Nucleus accumbens (tissue), 56 donors: ENCODE results near the gene FGF8.

Experiments used
- DNase-seq, 56 donors: peaks; one replicate each; lab custom pipeline; 2025; lab: John Stamatoyannopoulos, UW

Gene FGF8

DNA sequence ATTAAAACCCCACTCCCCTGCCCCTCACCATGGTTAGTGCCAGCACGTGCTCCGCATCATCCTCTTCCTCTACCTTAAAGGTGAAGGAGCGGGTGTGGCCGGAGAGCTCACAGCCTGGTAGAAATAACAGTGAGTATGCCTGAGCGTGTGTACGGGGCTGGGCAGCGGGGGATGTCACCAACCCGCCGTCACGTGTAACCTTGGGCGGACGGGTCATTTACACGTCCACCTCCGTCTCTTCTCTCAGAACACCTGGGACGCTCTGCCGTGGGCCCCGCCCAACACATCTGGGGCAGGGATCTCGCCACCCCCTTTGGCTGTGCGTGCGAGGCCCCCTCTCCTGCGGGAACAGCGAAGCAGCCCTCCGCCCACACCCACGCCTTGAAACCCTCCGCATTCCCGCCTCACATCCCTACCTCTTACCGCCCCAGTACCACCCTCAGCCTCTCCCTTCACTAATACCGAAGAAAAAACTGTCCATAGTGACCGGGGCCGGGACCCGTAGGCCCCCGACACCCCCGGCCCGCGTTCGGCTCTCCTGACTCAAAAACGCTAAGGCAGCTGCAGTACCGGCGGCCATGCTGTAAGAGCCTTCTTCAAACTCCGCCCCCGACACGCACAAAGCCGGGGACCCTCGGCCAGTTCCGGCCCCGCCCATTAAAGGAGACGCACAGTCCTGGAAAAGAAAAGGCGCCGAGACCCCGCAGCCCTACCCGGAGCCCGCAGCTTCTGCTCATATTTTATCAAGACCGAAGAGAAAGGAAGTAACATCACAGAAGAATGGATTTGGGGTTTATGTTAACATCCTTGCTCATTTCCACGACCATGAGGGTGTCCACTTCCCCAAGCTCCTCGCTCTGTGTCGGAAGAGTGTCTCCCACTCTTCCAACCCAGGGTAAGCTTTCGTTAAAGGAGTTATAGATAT, 7.2 kb upstream of the FGF8 start, which contains the start of gene NPM3:
Gene NPM3 (minus strand): TSS at position 636 of the 925 bp plus-strand sequence. CDS start 56 bp downstream, at position 580.
- DNase-seq = peak in 53 of 56 donors; percentile 8 to 87 (median 49)

GRCh38 chr10:101781984-101782810, 6.3 kb upstream of the FGF8 start:
- DNase-seq = peak in 1 of 56 donors; percentile 34

DNA sequence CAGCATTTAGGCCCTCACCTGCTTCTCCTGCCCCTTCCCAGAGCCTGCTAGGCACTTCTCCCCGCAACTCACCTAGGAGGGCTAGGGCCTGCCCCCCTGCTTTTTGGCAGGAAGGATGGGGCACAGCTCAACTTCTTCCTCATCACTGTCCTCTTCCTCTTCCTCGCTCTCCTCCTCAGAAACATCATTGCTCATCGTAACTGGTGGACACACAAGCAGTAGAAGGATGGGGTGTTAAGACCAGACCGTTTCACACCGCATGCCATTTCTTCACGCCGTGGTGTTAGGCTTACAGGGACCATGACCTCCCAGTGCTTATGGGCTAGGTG, 5.7 kb upstream of the FGF8 start:
- DNase-seq = no peak

- DNase-seq = peak in 47 of 56 donors; percentile 5 to 79 (median 33)
Measured at GRCh38 chr10:101780818-101781654, 5.1 kb upstream of the FGF8 start.

DNA sequence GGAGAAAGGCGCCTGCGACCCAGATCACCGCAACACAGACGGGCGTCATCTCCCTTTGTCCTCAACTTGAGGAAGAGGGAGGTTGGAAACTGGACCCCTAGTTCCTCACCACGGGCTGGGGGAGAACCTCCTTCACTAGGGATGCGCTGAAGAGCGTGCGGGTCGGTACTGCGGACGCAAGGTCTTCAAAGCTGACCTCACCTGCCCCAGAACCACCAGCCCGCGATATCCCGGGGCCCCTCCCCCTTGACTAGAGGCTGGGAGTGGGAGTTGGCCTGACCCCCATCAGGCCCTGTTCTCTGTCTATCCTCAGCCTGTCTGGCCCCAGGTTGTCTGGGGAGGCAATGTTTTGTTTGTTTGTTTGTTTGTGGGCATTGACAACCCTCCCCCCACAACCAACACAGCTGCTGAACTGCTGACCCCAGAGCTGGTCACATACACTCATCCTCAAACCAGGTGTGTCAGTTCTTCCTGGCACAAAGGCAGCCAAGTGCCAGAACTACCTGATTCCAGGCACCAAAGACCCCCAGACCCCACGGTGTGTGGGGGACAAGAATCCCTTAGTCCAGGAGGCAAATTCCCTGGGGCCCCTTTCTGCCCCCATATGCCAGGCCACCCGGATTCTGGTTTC, 4.4 kb upstream of the FGF8 start:
- no peak for DNase-seq

DNA sequence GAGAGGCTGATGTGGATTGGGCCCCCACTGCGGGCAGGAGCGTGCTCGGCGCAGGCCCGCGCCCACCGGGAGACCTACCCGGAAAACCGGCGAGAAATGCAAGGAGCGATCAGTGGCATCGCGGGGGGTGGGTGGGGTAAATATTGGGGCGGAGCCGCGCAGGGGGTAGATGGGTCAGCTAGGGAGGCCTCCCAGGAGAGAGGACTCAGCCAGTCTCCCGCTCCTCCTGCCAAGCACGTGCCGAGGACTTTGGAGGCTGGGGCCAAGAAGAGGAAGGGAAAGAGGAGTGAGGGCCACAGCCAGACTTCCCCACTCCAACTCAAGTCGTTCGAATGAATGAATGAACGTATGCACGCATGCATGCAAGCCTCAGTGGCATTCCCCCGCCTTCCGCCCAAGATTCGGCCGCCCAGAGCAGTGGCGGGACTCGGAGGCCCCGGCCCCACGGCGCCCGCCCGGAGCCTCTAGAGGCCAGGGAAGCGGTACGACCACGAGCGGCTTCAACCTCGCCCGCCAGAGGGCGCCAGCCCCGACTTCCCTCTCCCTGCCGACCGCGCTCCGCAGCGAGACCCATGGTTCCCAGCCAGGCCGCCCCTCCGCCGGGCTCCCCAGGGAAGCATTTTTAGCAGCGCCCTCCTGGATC, 3.8 kb upstream of the FGF8 start:
- peak in 48 of 56 donors; percentile 4 to 84 (median 42) for DNase-seq

- no peak for DNase-seq
Measured at GRCh38 chr10:101778781-101779543, 3.0 kb upstream of the FGF8 start.

- no peak for DNase-seq
Measured at GRCh38 chr10:101778151-101778780, 2.4 kb upstream of the FGF8 start.

DNA sequence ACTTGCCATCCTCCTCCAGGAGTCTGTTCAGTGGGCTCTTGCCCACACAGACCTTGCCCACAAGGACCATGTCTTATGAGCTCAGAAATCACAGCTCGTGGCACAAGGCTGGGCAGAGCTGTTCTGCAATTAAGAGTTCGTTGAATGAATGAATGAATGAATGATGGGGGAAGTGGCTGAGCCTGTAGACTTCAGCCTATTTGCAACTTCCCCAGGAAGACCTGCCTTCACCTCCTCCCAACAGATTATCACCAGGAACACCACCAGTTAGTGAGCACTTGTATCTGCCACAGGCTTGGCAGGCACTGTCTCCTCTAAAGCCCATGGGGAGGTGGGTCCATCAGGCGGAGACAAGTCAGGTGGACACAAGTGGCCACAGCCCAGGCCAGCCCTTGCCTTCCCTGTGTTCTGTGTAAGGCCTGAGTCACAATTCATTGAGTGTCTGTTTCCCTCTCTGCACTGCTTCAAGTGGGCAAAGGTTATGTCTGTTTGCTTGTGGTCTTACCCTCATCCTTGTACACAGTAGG, 1.8 kb upstream of the FGF8 start:
- no peak for DNase-seq

GRCh38 chr10:101776161-101776817, 375 bp upstream of the FGF8 start:
- DNase-seq = no peak

- no peak for DNase-seq
Measured at GRCh38 chr10:101774589-101775272, 1.2 kb downstream of the FGF8 start.

GRCh38 chr10:101773923-101774588, 1.9 kb downstream of the FGF8 start:
- DNase-seq = no peak

- DNase-seq = no peak
Measured at GRCh38 chr10:101772895-101773761, 2.8 kb downstream of the FGF8 start.

DNA sequence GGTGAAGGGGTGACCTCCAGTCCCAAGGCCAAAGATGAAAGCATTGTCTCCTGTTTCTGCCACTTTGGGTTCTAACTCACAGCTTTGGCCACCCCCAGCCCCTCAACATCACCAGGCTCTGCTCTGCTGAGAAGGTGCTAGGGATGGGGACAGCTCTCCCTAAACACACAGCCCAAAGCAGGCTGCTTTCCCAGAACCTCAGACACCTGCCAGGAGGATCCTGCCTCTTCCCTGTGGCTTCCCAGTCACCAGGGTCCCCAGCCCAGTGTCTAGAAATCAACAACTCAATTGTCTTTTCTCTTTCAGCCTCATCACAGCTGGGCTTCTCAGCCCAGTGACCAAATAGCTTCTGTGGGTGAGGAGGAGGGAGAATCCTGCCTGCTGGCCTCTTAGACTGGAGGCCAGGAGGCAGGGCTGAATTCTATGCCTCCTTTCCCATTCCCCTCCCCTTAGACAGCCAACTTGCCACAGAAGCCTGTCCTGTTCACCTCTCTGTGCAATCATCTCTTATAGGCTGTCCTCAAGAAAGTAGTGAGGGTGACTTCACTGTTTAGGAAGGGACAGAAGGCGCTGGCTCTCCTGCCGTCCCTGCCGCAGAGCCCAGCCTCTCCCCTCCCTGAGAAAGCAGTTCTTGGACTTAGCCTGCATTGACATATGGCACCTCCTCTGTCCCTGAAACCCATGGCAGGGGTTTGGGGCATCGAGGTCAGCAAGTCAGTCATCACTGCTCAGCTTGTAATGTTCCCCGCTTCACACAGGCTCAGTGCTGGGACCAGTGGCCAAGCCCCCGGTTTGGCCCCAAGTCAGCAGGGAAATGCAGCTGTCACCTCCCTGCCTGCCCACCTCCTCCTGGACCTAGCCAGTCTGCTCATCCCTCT, 3.7 kb downstream of the FGF8 start:
- DNase-seq = no peak
